GM21423 (cell line): ENCODE data around the gene KMT2D.

Experiments used
- ATAC-seq: cut with Tn5 transposase; IDR thresholded peaks from one replicate; pipeline ENCODE4 v1.9.1; 2021; ENCODE audit warnings: mild to moderate bottlenecking, moderate library complexity; ENCODE audit not compliant: unreplicated experiment

KMT2D gene, protein sequence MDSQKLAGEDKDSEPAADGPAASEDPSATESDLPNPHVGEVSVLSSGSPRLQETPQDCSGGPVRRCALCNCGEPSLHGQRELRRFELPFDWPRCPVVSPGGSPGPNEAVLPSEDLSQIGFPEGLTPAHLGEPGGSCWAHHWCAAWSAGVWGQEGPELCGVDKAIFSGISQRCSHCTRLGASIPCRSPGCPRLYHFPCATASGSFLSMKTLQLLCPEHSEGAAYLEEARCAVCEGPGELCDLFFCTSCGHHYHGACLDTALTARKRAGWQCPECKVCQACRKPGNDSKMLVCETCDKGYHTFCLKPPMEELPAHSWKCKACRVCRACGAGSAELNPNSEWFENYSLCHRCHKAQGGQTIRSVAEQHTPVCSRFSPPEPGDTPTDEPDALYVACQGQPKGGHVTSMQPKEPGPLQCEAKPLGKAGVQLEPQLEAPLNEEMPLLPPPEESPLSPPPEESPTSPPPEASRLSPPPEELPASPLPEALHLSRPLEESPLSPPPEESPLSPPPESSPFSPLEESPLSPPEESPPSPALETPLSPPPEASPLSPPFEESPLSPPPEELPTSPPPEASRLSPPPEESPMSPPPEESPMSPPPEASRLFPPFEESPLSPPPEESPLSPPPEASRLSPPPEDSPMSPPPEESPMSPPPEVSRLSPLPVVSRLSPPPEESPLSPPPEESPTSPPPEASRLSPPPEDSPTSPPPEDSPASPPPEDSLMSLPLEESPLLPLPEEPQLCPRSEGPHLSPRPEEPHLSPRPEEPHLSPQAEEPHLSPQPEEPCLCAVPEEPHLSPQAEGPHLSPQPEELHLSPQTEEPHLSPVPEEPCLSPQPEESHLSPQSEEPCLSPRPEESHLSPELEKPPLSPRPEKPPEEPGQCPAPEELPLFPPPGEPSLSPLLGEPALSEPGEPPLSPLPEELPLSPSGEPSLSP (N-terminal part only)

DNA sequence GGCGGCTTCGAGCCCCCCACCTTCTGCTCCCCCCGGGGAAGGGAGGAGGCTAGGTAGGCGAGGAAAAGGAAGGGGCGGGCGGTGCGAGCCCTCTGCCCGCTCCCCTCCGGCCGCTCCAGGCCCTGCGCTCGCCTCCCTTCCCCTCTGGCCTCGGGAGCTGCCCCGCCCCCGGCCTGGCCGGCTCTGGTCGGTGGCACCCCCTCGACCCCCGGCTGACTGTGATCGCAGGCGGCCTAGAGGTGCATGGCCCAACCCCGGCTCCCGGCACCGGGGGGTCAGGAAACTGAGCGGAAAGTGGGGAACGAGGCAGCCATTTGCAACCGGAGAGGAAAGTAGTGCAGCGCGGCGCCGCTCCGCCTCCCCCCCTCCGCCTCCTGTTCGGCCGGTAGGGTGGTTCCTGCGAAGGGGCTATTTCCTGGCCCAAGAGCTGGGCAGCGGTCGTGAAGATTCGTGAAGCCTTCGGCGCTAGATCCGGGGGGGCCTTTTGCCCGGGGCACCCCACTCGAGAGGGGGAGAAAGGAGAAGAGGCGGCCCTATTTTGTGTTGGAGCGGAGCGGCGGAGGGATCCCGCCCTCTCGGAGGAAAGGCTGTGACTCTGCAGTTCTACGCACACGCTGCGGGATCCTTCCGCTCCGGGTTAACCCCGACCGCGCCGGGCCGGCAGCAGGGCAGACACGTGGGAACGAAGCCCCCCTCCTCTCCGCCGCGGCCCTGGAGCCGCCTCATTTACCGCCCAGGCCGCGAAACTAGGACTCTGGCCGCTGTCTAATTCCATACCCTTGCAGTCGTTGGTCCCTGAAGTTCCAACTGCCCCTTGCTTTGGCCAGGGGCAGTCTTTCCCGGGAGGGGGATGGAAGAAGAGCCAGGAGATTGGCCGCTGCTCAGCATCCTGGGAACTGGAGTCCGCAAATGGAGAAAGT, at the start of gene KMT2D:
Gene KMT2D (minus strand): TSS at position 558 of the 920 bp plus-strand sequence. CDS start 5,470 bp downstream, outside the sequence.
- peak; percentile 57 for ATAC-seq

DNA sequence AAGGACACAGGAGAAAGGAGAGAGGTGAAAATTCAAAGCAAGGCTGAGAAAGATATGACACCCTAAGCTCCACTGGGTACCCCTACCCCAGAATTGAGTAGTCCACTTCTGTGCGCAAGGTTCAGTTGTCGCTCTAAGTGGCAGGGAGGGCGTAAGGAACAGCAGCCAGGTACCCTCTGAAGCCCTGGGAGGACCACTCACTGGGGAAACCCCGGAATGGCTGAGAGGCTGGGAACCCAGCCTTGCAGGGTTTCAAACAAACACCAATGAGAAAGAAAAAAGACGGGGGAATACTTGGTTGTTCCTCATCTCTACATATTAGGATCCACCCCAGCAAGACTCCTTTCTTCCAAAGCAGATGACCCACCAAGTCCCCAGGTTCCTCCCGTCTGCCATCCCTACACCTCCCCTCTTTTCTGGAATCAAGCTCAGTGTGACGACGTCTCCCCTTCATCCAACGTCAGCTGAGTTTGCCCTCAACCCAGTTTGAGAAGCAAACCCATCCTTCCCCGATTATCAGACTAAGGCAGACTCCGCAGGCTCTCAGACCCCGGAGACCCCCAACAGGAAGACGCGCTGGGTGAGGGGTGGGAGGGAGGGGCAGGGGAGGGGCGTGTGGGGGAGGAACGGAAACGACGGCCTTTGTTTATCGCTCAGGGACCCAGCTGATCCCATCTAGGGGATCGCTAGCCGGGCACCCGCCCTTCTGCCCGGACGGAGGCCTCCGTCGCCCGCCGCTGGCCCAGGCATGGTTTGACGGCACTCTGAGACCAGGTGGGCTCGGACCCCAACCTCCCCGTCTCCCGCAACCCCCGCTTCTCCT, 49.3 kb upstream of the KMT2D start:
- ATAC-seq, result no peak

DNA sequence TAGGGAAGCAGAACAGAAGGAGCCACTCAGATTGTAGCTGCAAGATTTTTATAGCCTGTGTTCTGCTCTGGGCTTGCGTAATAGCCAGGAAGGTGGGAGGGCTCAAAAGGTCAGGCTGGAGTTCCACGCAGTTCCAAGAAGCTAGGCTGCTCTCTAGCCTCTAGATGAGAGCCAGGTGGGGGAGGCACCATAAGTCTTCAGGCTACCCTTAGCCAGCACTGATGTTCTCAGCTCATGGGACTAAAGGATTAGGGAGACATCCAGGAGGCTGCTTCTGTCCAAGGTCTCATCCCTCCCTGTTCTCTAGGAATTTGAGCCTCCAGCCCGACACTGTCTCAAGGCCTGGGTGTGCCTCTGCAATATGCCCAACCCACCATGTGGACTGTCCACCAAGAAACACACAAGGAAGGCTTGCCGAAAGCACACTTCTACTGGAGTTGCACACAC, 48.4 kb upstream of the KMT2D start:
- no peak for ATAC-seq

DNA sequence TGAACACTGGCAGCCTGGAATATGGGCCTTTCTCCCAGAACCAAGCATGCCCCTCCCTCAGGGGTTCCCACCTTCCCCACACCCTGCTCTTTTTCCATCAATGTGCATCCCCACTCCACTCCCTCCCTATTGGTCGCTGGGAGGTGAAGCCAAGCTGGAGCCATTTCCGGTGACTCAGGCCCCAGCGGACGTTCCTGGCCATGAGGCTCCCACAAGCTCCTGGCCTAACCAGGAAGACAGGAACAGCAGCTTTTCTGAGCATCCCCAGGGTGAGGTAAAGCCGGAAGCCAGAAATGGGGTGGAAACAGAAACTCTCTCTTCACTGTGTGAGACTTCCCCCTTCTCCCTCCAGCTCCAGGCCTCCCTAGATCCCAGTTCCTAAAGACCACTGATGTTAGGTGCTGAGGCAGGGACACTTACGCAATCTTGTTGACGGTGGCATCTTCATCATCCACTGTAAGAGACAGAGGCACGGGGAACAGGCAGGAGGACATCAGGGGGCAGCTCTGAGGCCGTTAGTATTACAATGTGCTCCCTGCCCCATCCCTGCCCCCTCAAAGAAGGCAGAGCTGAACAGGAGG, 45.0 kb upstream of the KMT2D start:
- ATAC-seq, result no peak

DNA sequence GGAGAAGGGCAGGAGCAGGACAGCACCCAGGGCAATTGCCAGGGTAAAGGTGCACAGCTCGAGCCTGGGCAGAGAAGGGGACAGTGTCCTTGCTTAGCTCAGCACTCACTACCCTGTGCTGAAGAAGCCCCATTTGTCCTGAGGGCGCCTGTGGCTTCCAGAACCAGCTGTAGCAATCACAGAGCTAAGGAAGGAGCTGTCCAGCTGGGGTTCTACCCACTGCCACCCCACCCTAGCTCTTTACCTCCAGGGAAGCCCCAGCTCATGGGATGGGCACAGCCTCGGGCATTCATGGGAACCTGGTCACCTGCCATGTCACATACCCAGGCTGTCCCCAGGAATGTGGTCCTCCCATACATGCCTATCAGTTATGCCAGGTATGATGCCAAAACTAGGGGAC, 44.2 kb upstream of the KMT2D start:
- no peak for ATAC-seq

DNA sequence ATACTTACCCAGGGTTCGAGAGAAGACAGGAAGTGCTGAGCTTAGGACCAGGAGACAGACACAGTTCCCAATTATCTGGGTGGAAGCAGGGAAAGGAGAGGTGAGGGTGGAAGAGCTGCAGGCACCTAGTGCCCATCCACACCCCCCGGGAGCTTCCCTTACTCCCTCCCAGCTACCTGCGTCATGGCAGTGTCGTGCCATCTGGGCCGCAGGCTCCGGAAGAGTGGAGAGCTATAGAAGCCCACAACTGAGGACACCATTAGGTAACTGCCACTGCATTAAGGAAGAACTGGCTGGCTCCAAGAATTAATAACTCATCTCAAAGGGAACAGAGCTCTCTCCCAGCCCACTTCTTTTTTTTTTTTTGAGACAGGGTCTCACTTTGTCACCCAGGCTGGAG, 39.8 kb upstream of the KMT2D start:
- ATAC-seq, result no peak

DNA sequence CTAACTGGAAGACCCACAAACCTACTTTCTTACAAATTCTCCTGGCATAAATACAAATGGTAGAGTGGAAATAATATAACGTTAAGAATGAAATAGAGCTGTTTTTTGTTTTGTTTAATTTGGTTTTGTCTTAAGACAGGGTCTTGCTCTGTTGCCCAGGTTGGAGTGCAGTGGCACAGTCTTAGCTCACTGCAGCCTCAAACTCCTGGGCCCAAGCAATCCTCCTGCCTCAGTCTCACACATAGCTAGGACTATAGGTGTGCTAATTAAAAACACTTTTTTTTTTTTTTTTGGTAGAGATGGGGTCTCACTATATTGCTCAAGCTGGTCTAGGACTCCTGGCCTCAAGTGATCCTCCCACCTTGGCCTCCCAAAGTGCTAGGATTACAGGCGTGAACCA, 38.1 kb upstream of the KMT2D start:
- no peak for ATAC-seq

DNA sequence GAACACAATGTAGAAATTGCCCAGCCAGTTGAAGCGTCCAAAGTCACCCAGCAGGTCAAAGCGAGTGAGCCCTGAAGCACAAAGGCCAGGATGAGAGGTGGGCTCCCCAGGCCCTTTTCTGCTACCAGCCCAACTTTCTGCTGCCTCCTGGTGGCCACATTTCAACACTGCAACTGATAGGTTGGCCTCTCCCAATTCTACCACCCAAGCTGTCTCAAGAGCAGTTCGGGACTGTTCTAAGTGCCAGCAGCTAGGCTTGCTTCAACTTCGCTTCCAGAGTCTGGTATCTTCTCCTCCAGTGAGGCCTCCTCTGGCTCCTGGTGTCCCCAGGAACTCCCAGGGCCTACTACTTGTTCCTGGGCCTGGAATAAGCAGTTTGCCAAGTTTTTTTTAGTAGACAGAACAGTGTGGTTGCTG, 37.4 kb upstream of the KMT2D start:
- ATAC-seq, result no peak

- no peak for ATAC-seq
Measured at GRCh38 chr12:49097381-49097780, 36.8 kb upstream of the KMT2D start.

- ATAC-seq, result no peak
Measured at GRCh38 chr12:49094975-49095365, 34.4 kb upstream of the KMT2D start.

DNA sequence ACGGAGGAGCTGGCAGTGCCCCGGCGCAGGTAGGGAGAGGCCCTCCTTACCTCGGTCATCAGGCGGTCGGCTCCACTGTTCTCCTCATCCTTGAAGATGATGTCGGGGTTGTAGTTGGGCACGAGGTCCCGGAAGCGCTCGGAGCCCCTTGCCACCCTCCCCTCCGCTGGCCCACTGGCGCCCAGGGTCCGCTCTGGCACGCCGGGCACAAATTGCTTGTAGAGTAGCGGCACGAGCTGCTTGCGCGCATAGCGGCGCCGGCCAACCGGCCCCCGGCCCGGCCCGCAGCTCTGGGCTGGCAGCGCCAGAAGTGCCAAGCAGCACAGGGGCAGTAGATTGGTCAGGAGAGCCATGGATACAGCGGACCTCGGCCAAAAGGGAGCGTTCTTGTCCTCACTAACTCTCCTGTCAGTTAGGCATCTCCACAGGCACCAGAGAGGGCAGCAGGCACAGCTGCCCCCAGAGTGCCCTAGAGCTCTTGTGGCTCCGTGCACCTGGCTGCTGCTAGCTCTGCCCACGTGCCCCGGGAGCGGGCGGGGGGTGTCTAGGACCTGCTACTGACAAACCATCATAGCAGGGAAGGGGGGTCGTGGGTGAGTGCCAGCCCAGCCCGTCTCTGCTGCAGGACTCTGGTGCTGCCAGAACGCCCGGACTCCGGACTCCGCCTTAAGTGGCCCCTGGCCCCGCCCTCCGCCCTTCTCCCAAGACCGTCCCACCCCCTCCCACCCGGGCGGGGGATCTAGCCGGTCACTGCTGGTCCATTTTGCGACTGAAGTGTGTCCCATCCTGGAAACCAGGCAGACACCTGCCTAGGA, 33.8 kb upstream of the KMT2D start, which contains the start of gene DHH:
Gene DHH (minus strand): TSS at position 642 of the 815 bp plus-strand sequence. CDS start 289 bp downstream, at position 353.
- ATAC-seq, result no peak

GRCh38 chr12:49093792-49094159, 33.2 kb upstream of the KMT2D start:
- no peak for ATAC-seq

DNA sequence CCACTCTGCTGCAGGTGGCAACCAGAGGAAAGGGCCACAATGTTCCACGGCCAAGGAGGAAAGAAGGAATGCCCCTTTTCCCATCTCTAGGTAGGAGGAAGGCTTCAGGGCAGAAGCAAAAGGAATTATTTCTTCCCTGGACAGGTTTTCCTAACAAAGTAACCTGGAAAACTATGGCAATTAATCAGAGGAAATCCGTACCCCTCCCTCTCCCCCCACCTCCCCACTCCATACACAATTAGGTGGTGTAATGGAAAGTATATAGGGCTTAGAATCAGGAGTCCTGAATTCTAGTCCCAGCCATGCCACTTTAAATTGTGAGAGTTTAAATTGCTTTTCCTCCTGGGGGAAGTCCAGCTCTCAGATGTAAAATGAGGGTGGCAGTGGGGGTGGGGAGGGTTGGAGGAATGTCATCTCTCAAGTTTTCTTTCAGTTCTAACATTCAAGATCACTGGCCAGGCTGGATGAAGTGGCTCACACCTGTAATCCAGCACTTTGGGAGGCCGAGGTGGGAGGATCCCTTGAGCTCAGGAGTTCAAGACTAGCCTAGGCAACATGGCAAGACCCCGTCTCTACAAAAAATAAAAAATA, 32.3 kb upstream of the KMT2D start:
- ATAC-seq, result no peak

- ATAC-seq, result no peak
Measured at GRCh38 chr12:49092086-49092815, 31.7 kb upstream of the KMT2D start.

GRCh38 chr12:49091836-49092085, 31.2 kb upstream of the KMT2D start:
- no peak for ATAC-seq

GRCh38 chr12:49091056-49091835, 30.7 kb upstream of the KMT2D start:
- no peak for ATAC-seq
